Suppressor macrophage (primary cell): ENCODE results near the gene PIP5K1A.
"Not testable (repeated sequence)": the region's sequence is repeated elsewhere in the genome, so short reads cannot be mapped to it uniquely, and the experiment has no call there.

Source experiments
- DNase-seq, 4 experiments: peaks; one replicate each; pipeline ENCODE4 v3.0.0-alpha.2; 2020 to 2022

The PIP5K1A gene

GRCh38 chr1:151193304-151193703 lies 5.0 kb upstream of the PIP5K1A start:
- no peak for DNase-seq

GRCh38 chr1:151193856-151194255 lies 4.5 kb upstream of the PIP5K1A start:
- no peak for DNase-seq

- DNase-seq = peak in 2 of 4 experiments; percentile 22 to 29
Measured at GRCh38 chr1:151194894-151195594, 3.3 kb upstream of the PIP5K1A start.

GRCh38 chr1:151196292-151196800 lies 2.0 kb upstream of the PIP5K1A start:
- peak; percentile 80 to 91 (median 85) for DNase-seq

GRCh38 chr1:151197863-151198253 lies 494 bp upstream of the PIP5K1A start:
- no peak for DNase-seq

GRCh38 chr1:151199873-151200581 lies 1.7 kb downstream of the PIP5K1A start:
- DNase-seq = peak; percentile 15 to 48 (median 30)

GRCh38 chr1:151205381-151205965 lies 7.1 kb downstream of the PIP5K1A start:
- not testable (repeated sequence) for DNase-seq

- DNase-seq = no peak
Measured at GRCh38 chr1:151210830-151211229, 12.5 kb downstream of the PIP5K1A start.

- DNase-seq = no peak
Measured at GRCh38 chr1:151211972-151212705, 13.8 kb downstream of the PIP5K1A start.

- no peak for DNase-seq
Measured at GRCh38 chr1:151213560-151213959, 15.2 kb downstream of the PIP5K1A start.

GRCh38 chr1:151221616-151222015 lies 23.3 kb downstream of the PIP5K1A start:
- DNase-seq = no peak

- DNase-seq = no peak
Measured at GRCh38 chr1:151222130-151222529, 23.8 kb downstream of the PIP5K1A start.

GRCh38 chr1:151235235-151235634 lies 36.9 kb downstream of the PIP5K1A start:
- no peak for DNase-seq

- DNase-seq = peak in 3 of 4 experiments; percentile 21 to 59 (median 51)
Measured at GRCh38 chr1:151237678-151238466, 39.5 kb downstream of the PIP5K1A start.

- no peak for DNase-seq
Measured at GRCh38 chr1:151238467-151238739, 40.1 kb downstream of the PIP5K1A start.

GRCh38 chr1:151242442-151242841 lies 44.1 kb downstream of the PIP5K1A start:
- no peak for DNase-seq

- DNase-seq = no peak
Measured at GRCh38 chr1:151243683-151244216, 45.4 kb downstream of the PIP5K1A start.

GRCh38 chr1:151246786-151247185 lies 48.4 kb downstream of the PIP5K1A start:
- DNase-seq = peak; percentile 11 to 52 (median 46)

GRCh38 chr1:151251656-151252470 lies 53.5 kb downstream of the PIP5K1A start:
- peak; percentile 76 to 91 (median 85) for DNase-seq

GRCh38 chr1:151254217-151255213 lies 56.2 kb downstream of the PIP5K1A start, which contains the start of gene PSMD4:
Gene PSMD4 (plus strand): TSS chr1:151254734. CDS start chr1:151254783, 49 bp downstream.
- peak; percentile 98 to 99 (median 98) for DNase-seq
